Keratinocyte (primary cell): ENCODE measurements around the gene TLE1.

ENCODE experiments used
- CTCF ChIP-seq, 3 experiments: IDR thresholded peaks in 1 of 3; conservative IDR thresholded peaks in 1 of 3; optimal IDR thresholded peaks in 1 of 3; 2 replicates in 2 of 3; 3 replicates in 1 of 3; pipeline versions ENCODE3 to v1.5.1; 2011; ENCODE audit warnings: low read length in 3 of 3, mild to moderate bottlenecking in 3 of 3, moderate library complexity in 2 of 3, control low read depth in 1 of 3, inconsistent platforms in 1 of 3; ENCODE audit not compliant: insufficient read depth in 2 of 3; ENCODE audit errors: extremely low read depth in 1 of 3
- EZH2 ChIP-seq: IDR thresholded peaks from one replicate; pipeline ENCODE4 v1.6.1; 2012; ENCODE audit warnings: inconsistent platforms, mild to moderate bottlenecking, low read length, moderate library complexity

- no peak for TF ChIP-seq CTCF (optimal IDR thresholded peaks at IDR 0.05 in 1 of 3, IDR thresholded peaks at IDR 0.05 in 1 of 3, conservative IDR thresholded peaks at IDR 0.05 in 1 of 3; ENCODE audit: extremely low read depth in 1 of 3, insufficient read depth in 2 of 3, low read length in 3 of 3)
- TF ChIP-seq EZH2: no peak
Measured at GRCh38 chr9:81648891-81649290, 40.5 kb downstream of the TLE1 start.
